SU-DHL-6 (cell line): ENCODE measurements around the gene ALOXE3.

Source experiments
- H2AFZ ChIP-seq: fragments of 200-600 bp; sonication (generic); 2 replicates; pipeline ENCODE4 v1.6.1; 2014; ENCODE audit warnings: low read depth, mild to moderate bottlenecking, moderate library complexity, mixed read lengths, antibody characterized with exemption, low read length; ENCODE audit not compliant: severe bottlenecking
- H3F3A ChIP-seq: fragments of 200-600 bp; shearing (Covaris generic); 2 replicates; pipeline ENCODE4 v1.6.0; 2016; ENCODE audit warnings: antibody characterized with exemption, mild to moderate bottlenecking; ENCODE audit not compliant: insufficient read depth
- H3K27ac ChIP-seq: fragments of 200-600 bp; sonication (generic); 2 replicates; pipeline ENCODE4 v1.5.1; 2016; ENCODE audit warnings: low read depth, mild to moderate bottlenecking, low read length, moderate library complexity, mixed read lengths
- H3K27me3 ChIP-seq: fragments of 200-600 bp; sonication (generic), shearing (Covaris generic); 2 replicates; pipeline ENCODE4 v1.6.0; 2014; ENCODE audit warnings: mild to moderate bottlenecking, low read length
- H3K36me3 ChIP-seq: fragments of 200-600 bp; sonication (generic); 2 replicates; pipeline ENCODE4 v1.6.1; 2014; ENCODE audit warnings: mild to moderate bottlenecking, low read length, mixed read lengths
- H3K4me2 ChIP-seq: fragments of 300-600, 200-600 bp; shearing (Covaris generic), sonication (generic); 2 replicates; pipeline ENCODE4 v1.6.0; 2014; ENCODE audit warnings: low read length, low read depth, mild to moderate bottlenecking; ENCODE audit not compliant: poor library complexity, severe bottlenecking
- H3K4me3 ChIP-seq: fragments of 200-600 bp; sonication (generic); 2 replicates; pipeline ENCODE4 v1.5.1; 2014; ENCODE audit warnings: antibody characterized with exemption, low read length, mild to moderate bottlenecking, mixed read lengths; ENCODE audit not compliant: insufficient read depth, poor library complexity, severe bottlenecking
- H3K79me2 ChIP-seq: fragments of 200-600 bp; sonication (generic); 2 replicates; pipeline ENCODE4 v1.6.1; 2014; ENCODE audit warnings: mild to moderate bottlenecking, low read length, moderate library complexity; ENCODE audit not compliant: insufficient read depth
- H3K9ac ChIP-seq: fragments of 200-600 bp; sonication (generic); 2 replicates; pipeline ENCODE4 v1.7.0; 2014; ENCODE audit warnings: mild to moderate bottlenecking, low read length
- H3K9me2 ChIP-seq: fragments of 200-600 bp; sonication (generic); replicated peaks from 2 replicates; pipeline ENCODE4 v1.6.1; 2014; ENCODE audit warnings: low read length; ENCODE audit not compliant: insufficient read depth
- H3K9me3 ChIP-seq: fragments of 200-600 bp; sonication (generic); 2 replicates; pipeline ENCODE4 v1.6.1; 2014; ENCODE audit warnings: low read length, mixed read lengths; ENCODE audit not compliant: insufficient read depth
- H4K20me1 ChIP-seq: fragments of 200-600 bp; sonication (generic); 2 replicates; pipeline ENCODE4 v1.6.1; 2014; ENCODE audit warnings: low read depth, mild to moderate bottlenecking, antibody characterized with exemption, low read length, moderate library complexity, mixed read lengths
- EZH2phosphoT487 ChIP-seq: fragments of 200-600 bp; sonication (generic), shearing (Covaris generic); conservative IDR thresholded peaks from 2 replicates; pipeline ENCODE4 v1.6.1; 2018; ENCODE audit warnings: mild to moderate bottlenecking, antibody characterized with exemption, low read length, moderate library complexity, mixed read lengths
- TF ChIP-seq, protein P1 (sequence below): fragments of 200-600 bp; sonication (generic); IDR thresholded peaks from one replicate; pipeline ENCODE4 v1.5.1; 2017; ENCODE audit warnings: antibody characterized with exemption, mild to moderate bottlenecking, low read length, moderate library complexity; ENCODE audit not compliant: insufficient read depth, poor library complexity, severe bottlenecking

The ALOXE3 gene

DNA sequence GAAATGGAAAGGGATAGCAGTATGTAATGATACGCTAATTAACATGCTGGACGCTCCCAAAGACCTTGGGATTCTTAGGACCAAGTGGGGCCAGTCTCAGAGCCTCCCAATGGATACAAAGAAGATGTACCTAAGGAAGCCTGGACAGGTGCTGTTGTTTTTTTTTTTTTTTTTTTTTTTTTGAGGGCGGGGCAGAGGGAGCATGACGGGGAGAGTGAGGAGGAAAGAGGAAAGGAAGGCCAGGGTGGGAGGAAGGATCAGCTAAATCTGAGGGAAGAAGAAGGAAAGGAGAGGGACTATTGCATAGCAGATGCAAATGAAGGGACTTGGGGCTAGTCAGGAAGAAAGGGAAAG, 41.9 kb upstream of the ALOXE3 start:
- Histone ChIP-seq H3K9me2 (no peaks in the 10 kb centered on the region), H3K27ac (no peak overlapping the region), H3K4me2 (peak overlapping the region; percentile 80)

DNA sequence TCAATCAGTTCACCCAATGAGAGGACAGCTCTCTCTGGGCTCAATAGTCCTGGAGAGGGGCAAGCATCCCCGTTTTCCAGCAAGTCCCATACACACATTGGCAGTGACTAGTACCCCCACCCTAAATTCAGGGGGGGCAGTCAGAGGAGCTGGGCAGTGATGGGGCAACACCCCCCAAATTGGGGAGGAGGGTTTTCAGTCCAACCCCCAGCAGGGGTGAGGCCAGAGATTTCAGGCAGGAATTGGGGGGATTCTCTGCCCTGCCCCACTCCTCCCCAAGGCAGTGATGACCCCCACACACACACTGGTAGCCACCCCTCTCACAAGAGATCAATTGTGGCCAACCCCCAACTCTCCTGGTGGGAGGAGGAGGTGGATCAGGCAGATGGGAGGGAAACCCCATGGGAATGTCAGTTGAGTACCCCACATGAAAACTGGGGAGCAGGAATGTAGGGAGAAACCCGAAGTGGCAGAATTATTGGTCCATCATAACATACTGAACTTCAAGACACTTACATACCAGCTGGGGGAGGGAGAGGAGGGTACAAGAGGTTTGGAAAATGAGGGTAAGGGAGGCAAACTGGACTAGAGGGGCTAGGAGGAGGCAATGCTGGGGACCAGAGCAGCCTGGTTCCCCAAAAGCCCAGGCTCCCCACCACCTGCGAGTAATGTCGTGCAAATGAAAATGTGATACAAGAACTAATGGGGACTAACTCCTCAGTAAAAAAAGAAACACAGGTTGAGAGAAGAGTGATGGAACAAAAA, 41.3 kb upstream of the ALOXE3 start:
- no peaks in the 10 kb centered on the region for H4K20me1 ChIP-seq
- H3K79me2 ChIP-seq = peaks cover 16% of the 10 kb centered on the region
- H3K9ac ChIP-seq = no peak overlapping the region
- no peak overlapping the region for H3K4me3 ChIP-seq
- TF ChIP-seq, protein P1, sequence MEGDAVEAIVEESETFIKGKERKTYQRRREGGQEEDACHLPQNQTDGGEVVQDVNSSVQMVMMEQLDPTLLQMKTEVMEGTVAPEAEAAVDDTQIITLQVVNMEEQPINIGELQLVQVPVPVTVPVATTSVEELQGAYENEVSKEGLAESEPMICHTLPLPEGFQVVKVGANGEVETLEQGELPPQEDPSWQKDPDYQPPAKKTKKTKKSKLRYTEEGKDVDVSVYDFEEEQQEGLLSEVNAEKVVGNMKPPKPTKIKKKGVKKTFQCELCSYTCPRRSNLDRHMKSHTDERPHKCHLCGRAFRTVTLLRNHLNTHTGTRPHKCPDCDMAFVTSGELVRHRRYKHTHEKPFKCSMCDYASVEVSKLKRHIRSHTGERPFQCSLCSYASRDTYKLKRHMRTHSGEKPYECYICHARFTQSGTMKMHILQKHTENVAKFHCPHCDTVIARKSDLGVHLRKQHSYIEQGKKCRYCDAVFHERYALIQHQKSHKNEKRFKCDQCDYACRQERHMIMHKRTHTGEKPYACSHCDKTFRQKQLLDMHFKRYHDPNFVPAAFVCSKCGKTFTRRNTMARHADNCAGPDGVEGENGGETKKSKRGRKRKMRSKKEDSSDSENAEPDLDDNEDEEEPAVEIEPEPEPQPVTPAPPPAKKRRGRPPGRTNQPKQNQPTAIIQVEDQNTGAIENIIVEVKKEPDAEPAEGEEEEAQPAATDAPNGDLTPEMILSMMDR = no peak
- TF ChIP-seq EZH2phosphoT487 = no peak
- no peaks in the 10 kb centered on the region for H3K27me3 ChIP-seq
- H3K4me2 ChIP-seq = no peak overlapping the region
- no peaks in the 10 kb centered on the region for H3K36me3 ChIP-seq
- H2AFZ ChIP-seq = no peak overlapping the region
- peaks cover 20% of the 10 kb centered on the region for H3F3A ChIP-seq
- no peak overlapping the region for H3K27ac ChIP-seq
- H3K9me3 ChIP-seq = no peaks in the 10 kb centered on the region
- no peaks in the 10 kb centered on the region for H3K9me2 ChIP-seq

More for the DNA sequence above, 41.9 kb upstream of the ALOXE3 start:
- H3K36me3 ChIP-seq = no peaks in the 10 kb centered on the region
- peaks cover 16% of the 10 kb centered on the region for H3K79me2 ChIP-seq
- no peak overlapping the region for H3K9ac ChIP-seq
- no peak for TF ChIP-seq EZH2phosphoT487
- TF ChIP-seq, protein P1 = no peak
- H2AFZ ChIP-seq = no peak overlapping the region
- no peaks in the 10 kb centered on the region for H3K9me3 ChIP-seq
- peaks cover 20% of the 10 kb centered on the region for H3F3A ChIP-seq
- no peaks in the 10 kb centered on the region for H3K27me3 ChIP-seq
- H4K20me1 ChIP-seq = no peaks in the 10 kb centered on the region
- H3K4me3 ChIP-seq = no peak overlapping the region

DNA sequence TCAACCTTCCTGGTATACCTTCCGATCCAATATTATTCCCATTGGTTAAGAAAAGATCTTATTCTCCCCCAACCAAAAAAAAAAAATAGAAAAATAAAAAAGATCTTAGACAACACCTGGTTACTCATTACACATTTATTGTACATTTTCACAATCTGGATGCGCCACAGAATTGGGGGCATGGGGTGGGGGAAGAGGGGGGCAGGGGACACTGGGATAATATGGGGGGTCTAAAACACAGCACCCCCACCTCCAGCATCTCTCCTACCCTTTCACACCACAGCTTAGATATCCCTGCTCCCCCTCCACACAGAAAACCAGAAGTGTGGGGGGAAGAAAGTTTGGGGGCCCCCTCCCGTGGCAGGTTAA, 40.7 kb upstream of the ALOXE3 start:
- no peak overlapping the region for H2AFZ ChIP-seq
- H3K4me3 ChIP-seq = no peak overlapping the region
- no peaks in the 10 kb centered on the region for H4K20me1 ChIP-seq
- H3K9me2 ChIP-seq = no peaks in the 10 kb centered on the region
- H3K9me3 ChIP-seq = no peaks in the 10 kb centered on the region
- H3K36me3 ChIP-seq = no peaks in the 10 kb centered on the region
- H3K79me2 ChIP-seq = peaks cover 16% of the 10 kb centered on the region
- H3K9ac ChIP-seq = no peak overlapping the region
- H3K27me3 ChIP-seq = no peaks in the 10 kb centered on the region
- H3K4me2 ChIP-seq = no peak overlapping the region
- TF ChIP-seq, protein P1 = no peak
- no peak for TF ChIP-seq EZH2phosphoT487
- no peak overlapping the region for H3K27ac ChIP-seq
- H3F3A ChIP-seq = peaks cover 15% of the 10 kb centered on the region
